HG03565 (cell line): ENCODE data around the gene MGST1.
"Not testable (repeated sequence)": the region's sequence is repeated elsewhere in the genome, so short reads cannot be mapped to it uniquely, and the experiment has no call there.

Source experiments
- ATAC-seq: cut with Tn5 transposase; IDR thresholded peaks from one replicate; pipeline ENCODE4 v1.9.1; 2021; ENCODE audit warnings: mild to moderate bottlenecking, moderate library complexity; ENCODE audit not compliant: unreplicated experiment

The MGST1 gene

DNA sequence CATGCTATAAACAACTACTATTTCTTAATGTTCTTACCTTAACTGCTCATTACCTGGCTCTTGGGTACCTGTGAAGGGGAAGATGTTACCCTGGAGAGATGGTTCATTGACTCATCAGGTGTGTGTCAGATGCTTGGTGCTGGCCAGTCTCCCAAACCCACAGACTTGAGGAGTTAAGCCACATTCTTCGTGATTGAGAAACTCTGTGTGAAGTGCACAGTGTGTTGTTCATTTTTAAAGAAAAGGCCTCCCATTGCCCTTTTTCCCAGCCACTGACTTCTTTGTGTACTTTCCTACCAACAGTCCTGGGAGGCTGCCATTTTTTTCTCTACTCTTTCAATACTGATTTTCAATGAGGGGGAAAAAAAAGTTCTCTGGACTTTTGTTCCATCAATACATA is 3.2 kb downstream of the MGST1 start:
- ATAC-seq: no peak

DNA sequence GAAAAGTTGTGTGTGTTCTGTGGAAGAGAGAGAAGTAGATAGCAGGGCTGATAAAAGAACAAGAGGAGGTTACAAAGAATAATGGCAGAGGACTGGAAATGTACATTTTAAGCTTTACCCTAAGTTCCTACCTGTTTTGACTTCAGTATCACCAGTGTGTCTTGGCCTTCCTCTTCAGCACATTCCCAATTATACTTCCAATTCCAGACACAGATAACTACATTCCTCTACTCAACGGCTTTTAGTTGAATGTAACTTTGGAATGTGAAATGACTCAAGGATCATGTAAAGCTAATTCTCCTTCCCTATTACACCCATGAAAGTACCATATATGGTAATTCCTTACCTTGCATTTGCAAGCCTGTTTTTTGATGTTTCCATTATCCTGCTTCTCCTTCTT is 5.0 kb downstream of the MGST1 start:
- ATAC-seq: no peak

DNA sequence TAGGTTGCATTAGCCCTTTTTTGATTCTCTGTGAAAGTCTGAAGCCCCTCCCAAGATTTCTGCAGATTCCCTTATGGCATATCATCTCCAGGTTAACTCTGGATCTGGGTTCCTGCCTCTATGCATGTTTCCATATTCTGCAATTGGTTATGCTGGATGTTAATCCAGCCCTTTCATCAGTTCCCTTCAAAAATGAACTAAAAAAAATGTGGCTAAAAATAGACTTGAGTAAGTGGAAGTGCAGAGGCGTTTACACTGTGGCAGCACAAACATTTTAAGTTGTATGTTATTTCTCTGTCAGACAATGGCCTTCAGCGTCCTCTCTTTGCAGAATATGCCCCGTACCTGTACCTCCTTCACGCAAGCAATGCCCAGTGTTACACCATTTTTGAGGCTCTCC is 11.4 kb downstream of the MGST1 start:
- ATAC-seq: no peak

DNA sequence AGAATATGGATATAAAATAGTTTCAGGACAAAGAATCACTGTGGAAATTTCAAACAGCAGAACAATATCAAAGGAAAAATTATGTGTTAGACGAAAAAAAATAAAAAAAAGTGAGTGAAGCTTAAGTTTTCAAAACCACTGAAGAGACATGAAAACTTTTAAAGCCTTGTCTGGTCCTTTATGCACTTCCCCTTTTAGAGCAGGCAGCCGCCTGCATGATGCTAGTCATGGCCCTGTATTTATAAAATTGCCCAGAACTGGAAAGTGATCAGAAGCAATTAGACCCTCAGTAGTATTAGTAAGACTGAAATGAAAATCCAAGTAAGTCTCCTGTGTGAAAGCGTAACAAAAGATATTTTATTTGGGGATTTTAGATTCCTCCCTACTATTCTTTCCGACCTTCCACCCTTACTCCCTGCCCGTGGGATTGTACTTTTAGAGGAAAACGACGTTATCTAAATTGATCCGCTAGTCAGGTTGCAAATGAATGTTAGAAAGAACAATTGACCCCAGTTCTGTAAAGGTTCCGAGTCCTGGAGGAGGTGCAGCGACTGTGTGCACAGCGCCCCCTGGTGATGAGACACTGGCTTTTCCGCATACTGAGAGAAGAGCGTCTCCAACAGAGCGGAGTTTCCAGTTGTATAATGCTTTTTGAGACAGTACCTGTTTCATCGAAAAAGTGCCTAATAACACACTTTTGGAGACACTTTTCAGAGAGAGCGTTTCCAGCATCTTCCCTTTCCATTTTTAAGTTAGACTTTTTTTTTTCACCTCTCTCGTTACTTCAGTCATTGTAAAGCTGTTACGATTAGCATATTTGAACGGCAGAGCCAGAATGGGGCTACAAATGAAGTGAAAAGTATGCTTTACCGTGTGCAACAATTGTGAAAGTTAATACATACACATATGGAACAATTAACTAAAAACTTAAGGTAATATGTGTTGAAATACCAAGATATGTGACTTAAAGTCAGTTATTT is 12.4 kb downstream of the MGST1 start:
- ATAC-seq: no peak

DNA sequence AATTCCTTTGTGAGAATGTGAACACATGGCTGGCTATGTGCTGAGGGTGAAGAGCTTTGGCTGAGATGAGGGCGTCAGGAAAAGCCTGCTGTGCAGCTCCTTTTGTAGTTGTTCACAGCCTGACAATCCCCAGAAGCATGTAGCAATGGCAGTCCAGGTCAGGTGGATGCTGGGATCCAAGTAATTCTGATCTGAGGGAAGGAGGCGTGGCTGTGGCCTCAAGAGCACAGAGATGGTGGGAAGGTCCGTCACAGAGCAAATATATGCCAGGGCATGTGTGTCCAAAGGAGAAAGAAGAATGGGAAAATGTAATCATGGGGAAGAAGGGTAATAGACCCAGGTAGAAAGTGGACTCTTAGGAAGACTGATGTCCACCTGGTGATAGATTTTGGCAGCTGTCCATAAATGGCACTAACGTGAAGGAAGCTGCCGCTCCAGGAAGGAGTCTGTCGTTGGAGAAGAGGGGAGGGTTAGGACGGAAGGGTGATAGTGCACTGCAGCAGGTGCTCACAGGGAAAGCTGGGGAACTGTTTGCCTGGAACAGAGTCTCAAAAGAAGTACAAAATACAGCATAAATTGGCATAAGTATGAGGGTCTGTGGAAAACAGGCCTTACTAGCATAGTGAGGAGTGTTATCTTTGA is 13.8 kb downstream of the MGST1 start:
- ATAC-seq: no peak

DNA sequence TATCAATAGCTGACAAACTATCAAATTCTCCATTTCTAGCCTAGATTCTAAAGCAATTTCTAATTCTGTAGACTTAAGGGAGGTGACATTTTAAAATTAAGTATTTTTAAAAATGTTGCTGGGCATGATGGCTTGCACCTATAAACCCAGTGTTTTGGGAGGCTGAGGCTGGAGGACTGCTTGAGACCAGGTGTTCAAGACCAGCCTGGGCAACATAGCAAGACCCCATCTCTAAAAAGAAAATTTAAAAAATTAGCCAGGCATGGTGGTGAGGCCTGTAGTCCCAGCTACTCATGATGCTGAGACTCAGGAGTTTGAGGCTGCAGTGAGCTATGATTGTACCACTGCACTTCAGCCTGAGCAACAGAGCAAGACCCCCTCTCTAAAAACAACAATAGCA is 15.1 kb downstream of the MGST1 start:
- ATAC-seq: no peak

DNA sequence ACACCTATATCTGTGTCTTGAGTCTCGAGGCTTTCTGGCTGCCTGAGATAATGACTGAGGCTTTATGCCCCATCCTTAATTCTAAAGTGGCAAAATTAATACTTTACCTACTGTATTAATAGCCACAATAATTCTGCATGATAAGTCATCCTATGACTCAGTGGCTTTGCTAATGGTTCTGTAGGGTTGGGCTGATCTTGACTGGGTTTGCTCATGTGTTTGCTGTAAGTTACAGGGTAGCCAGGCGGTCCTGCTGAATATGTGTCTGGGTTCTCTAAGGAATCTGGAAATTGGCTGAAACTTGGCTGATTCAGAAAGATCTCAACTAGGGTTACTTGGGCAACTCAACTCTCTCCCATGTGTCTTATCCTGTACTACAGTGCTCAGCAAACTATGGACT is 21.7 kb downstream of the MGST1 start:
- no peak for ATAC-seq

DNA sequence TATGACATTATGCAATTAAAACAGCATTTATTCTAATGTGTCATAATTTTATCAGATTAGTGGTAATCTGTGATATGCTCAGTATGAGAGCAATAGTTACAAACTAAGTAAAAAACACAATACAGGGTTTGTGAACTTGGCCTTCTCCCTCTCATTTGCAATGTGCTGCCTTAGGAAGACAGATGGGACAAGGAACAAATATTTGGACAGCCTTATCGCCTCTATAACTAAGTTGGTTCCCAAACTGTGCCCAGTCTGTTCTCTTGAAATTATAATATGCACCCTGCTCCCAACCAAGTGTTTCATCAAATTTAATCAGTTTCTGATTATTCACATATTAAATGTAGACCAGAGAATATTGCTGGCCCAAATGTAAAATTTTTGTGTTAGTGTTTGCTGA is 22.7 kb downstream of the MGST1 start:
- ATAC-seq: no peak

DNA sequence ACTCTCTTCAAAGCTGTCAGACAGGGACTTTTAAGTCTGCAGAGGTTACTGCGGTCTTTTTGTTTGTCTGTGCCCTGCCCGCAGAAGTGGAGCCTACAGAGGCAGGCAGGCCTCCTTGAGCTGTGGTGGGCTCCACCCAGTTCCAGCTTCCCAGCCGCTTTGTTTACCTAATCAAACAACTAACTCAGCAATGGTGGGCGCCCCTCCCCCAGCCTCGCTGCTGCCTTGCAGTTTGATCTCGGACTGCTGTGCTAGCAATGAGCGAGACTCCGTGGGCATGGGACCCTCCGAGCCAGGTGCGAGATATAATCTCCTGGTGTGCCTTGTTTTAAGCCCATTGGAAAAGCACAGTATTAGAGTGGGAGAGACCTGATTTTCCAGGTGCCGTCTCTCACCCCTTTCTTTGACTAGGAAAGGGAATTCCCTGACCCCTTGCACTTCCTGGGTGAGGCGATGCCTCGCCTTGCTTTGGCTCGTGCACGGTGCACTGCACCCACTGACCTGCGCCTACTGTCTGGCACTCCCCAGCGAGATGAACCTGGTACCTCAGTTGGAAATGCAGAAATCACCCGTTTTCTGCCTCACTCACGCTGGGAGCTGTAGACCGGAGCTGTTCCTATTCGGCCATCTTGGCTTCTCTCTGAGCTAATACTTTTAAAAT is 35.3 kb downstream of the MGST1 start:
- not testable (repeated sequence) for ATAC-seq

DNA sequence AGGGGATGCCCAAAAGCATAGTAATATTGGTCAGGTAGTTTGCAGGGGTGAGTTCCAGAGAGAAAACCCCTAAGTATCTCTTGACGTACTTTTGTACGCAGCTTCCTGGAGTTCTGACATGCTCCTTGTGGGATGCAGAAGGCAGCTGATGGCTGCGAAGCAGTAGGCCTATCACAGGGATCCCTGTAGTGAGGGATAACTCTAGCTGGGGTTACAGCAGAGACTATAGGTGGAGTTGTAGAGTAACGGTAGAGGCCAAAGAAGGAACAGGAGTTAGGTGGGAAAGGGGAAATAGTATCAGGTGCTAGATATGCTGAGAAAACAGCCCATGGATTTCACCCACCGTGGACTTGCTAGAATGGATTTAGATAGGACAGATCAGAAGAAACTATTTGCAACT is 37.3 kb downstream of the MGST1 start:
- no peak for ATAC-seq

DNA sequence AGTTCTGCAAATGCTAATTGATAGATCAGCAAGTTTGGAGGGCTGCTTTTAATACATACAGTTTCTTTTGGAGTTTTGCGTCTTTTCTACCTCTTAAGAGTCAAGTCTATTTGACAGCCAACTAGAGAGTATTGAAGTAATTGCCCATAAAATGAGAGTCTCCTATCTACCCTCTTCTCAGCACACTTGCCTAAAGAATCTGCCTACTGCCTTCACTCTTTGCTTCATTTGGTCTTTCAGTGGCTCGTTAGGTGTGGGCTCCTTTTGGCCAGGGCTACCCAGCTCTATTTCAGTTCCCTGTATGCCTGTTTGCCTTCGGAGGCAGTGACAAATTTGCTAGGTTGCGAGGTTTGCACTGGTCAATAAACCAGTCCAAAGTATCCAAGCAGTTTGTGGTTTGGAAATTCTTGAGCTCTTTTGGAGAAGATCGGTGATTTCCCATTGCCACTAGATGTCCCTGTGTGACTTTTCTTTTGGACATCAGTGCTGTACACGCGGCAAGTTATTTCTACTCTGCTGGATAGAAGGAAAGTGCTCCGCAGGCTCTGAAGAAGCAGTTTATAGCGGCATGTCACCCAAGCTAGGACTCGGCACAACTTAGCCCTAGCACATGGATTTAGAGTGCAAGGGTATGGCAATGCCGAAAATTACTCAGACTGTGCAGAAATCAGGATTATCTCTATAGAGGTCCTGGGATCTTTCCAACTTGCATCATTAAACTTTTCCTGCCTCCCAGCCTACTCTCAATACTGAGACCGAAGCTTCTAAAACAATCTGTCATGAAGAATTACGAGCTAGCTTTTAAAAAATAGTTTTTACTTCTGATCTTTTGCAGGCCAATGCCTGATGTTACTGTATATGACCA is 38.6 kb downstream of the MGST1 start:
- no peak for ATAC-seq

DNA sequence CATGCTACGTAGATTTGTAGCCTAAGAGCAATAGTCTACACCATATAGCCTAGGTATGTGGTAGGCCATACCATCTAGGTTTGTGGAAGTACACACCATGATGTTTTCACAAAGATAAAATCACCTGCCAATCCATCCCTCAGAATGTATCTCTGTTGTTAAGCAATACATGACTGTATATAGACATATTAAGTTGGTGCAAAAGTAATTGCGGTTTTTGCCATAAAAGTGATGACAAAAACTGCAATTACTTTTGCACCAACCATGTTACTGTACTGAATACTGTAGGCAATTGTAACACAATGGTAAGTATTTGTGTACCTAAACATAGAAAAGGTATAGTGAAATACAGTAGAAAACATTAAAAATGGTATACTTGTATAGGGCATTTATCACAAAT is 40.5 kb downstream of the MGST1 start:
- no peak for ATAC-seq

DNA sequence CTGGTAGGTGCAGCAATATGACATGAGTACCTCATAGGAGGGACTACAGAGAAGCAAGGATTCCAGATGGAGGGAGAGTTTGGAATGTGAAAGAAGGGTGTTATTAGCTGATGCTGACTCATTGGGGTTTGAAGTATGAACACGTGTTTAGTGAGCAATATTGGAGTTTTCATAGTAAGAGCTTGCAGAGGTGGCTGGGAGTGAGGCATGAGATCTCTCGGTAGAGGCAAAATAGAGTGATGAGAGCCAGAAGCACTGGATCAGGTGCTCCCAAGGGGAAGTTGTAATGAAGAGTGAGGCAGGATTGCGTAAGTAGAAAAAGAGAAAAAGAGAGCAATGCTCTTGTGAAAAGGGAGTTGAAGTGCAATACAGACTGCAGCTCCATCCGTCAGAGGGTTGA is 42.1 kb downstream of the MGST1 start:
- no peak for ATAC-seq

DNA sequence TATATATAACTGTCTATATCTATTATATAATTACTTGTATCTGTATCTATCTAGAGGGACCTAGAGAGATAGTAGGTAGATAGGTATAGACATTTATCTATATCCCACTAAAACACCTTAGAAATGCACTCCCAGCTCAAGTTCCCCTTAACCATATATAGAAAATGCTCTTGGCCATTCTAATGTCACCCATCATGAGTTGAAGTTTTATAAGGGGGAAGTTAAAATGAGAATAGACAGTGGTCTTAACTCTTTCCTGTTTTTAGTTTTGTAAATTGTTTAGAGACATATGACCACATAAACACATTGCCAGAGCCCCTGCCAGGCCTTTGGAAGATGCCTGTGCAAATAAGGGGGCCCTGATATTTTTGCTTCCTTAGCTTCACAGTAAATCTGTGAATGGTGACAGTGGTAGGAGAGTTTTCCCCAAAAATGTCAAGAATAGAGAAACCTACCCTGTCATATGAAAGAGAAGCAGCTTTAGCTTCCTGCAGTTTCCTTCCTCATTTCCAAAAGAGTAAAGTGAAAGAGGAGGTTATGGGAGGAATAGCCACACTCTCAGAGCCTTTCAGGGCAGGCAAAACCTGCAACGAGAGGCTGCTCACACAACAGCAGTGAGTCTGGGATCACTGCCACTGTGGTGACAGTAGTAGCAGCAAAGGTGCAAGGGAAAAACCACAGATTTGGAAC is 45.5 kb downstream of the MGST1 start:
- ATAC-seq: no peak

DNA sequence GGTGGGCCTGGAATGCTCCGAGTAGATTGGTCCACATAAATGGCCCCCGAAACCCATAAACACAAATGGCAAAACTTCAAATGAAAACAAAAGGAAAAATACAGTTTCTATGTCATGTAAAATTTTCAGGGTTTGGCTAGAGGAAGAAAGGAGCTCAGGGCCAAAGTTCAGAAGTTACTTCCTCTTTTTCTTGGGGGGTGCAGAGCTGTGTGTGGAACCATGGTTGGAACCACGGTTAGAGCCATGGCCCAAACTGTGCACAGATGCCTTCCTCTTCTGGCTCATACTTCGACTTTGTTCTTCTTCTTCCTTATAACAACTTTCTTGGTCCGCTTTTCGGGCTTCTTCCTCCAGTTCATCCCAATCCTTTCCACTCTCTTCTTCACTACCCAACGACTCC is 51.7 kb downstream of the MGST1 start:
- no peak for ATAC-seq

DNA sequence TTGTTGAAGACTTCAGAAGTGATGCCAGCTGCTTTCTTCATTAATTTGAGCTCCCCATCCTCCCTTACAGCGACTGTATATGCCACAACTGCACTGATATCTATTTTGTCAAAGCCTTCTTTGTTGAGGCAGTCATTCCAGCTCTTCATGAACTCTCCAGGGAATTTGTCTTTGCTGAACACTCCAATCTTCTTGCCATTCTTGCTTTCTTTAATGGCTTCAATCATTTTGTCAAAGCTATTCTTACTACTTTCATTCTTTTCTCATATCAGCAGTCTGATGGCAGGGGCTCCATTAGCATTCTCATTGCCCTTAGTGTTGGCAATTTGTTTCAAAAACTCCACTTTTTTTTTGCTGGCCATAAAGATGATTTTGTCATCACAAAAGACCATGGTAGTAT is 54.4 kb downstream of the MGST1 start:
- not testable (repeated sequence) for ATAC-seq

DNA sequence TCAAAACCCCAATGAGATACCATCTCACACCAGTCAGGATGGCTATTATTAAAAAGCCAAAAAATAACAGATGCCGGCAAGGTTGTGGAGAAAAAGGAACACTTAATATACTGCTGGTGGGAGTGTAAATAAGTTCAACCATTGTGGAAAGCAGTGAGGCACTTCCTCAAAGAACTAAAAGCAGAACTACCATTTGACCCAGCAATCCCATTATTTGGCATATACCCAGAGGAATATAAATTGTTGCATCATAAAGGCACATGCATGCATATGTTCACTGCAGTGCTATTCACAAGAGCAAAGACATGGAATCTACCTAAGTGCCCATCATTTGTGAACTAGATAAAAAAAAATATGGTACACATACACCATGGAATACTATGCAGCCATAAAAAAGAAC is 59.9 kb downstream of the MGST1 start:
- ATAC-seq: no peak
